ENCODE measurements around the gene UBB. TPM values are rescaled to one million over a fixed set of nuclear protein-coding genes. Genes with fewer than 3 reads are reported as not detected.
A peak's percentile ranks its signal among the peaks of the same experiment; 100 is the strongest.

Gene UBB
- polyA plus RNA-seq, 3 donors, result 1,176 to 1,365 (median 1,282) TPM

DNA sequence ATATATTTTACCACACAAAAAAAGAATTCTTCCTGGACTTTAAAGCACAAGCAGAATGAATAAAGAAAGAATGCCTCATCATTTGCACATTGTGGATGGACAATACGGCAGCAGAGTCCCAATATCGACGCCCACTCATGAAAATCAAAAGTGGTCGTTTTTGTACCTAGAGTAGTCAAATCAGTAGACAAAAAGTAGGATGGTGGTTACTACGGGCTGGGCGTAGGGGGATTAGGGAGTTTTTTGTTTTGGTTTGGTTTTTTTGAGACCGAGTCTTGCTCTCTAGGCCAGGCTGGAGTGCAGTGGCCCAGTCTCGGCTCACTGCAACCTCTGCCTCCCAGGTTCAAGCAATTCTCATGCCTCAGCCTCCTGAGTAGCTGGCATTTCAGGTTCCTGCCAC is 19.0 kb upstream of the UBB start:
- H3K79me2 ChIP-seq (ENCODE audit: insufficient read depth, low read length), result no peaks in the 10 kb centered on the region
- H3K36me3 Mint-ChIP-seq, result no peaks in the 10 kb centered on the region
- no peaks in the 10 kb centered on the region for H3K4me1 ChIP-seq (ENCODE audit: control insufficient read depth in 1 of 2, insufficient read depth in 2 of 2, low read length in 2 of 2)
- no peak overlapping the region for H3K4me3 ChIP-seq (replicated peaks in 1 of 3; ENCODE audit: low read depth in 2 of 3, low read length in 3 of 3)
- no peaks in the 10 kb centered on the region for H4K20me1 ChIP-seq (ENCODE audit: insufficient read depth, low read length)
- H3K9me3 ChIP-seq (replicated peaks in 1 of 2; ENCODE audit: control insufficient read depth in 1 of 2, insufficient read depth in 1 of 2, low read length in 2 of 2), result no peaks in the 10 kb centered on the region
- no peak overlapping the region for H2AFZ ChIP-seq (ENCODE audit: insufficient read depth, low read depth, low read length, poor library complexity, severe bottlenecking)
- no peak overlapping the region for H3K9ac ChIP-seq (ENCODE audit: insufficient read depth, low read length, poor library complexity, severe bottlenecking)
- no peak for DNase-seq
- H3K27me3 Mint-ChIP-seq (ENCODE audit: low read depth in 3 of 3), result peaks cover 10 to 14% (median 10%) of the 10 kb centered on the region in 3 donors
- no peak overlapping the region for H3K4me3 Mint-ChIP-seq
- no peak overlapping the region for H3K27ac Mint-ChIP-seq
- no peak overlapping the region for H3K4me2 ChIP-seq (replicated peaks; ENCODE audit: extremely low read depth, low read length, poor library complexity, severe bottlenecking)
- no peaks in the 10 kb centered on the region for H3K27me3 ChIP-seq (ENCODE audit: control insufficient read depth in 2 of 2, insufficient read depth in 2 of 2, low read length in 2 of 2)
- H3K27ac ChIP-seq (ENCODE audit: low read depth in 1 of 2, low read length in 2 of 2), result no peak overlapping the region
- 94% methylated on average over 8 of the region's 8 CpGs for WGBS (ENCODE audit: insufficient coverage)
- no peaks in the 10 kb centered on the region for H3K36me3 ChIP-seq (replicated peaks in 1 of 2; ENCODE audit: control insufficient read depth in 1 of 2, insufficient read depth in 2 of 2, low read length in 2 of 2)
- TF ChIP-seq, protein P1, sequence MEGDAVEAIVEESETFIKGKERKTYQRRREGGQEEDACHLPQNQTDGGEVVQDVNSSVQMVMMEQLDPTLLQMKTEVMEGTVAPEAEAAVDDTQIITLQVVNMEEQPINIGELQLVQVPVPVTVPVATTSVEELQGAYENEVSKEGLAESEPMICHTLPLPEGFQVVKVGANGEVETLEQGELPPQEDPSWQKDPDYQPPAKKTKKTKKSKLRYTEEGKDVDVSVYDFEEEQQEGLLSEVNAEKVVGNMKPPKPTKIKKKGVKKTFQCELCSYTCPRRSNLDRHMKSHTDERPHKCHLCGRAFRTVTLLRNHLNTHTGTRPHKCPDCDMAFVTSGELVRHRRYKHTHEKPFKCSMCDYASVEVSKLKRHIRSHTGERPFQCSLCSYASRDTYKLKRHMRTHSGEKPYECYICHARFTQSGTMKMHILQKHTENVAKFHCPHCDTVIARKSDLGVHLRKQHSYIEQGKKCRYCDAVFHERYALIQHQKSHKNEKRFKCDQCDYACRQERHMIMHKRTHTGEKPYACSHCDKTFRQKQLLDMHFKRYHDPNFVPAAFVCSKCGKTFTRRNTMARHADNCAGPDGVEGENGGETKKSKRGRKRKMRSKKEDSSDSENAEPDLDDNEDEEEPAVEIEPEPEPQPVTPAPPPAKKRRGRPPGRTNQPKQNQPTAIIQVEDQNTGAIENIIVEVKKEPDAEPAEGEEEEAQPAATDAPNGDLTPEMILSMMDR (IDR thresholded peaks at IDR 0.05), result no peak
- intact Hi-C loops (cut with micrococcal nuclease), result no loop called here
- H3K4me1 Mint-ChIP-seq, result no peaks in the 10 kb centered on the region
- peaks cover 0 to 2% (median 0%) of the 10 kb centered on the region in 7 donors for H3K9me3 Mint-ChIP-seq

DNA sequence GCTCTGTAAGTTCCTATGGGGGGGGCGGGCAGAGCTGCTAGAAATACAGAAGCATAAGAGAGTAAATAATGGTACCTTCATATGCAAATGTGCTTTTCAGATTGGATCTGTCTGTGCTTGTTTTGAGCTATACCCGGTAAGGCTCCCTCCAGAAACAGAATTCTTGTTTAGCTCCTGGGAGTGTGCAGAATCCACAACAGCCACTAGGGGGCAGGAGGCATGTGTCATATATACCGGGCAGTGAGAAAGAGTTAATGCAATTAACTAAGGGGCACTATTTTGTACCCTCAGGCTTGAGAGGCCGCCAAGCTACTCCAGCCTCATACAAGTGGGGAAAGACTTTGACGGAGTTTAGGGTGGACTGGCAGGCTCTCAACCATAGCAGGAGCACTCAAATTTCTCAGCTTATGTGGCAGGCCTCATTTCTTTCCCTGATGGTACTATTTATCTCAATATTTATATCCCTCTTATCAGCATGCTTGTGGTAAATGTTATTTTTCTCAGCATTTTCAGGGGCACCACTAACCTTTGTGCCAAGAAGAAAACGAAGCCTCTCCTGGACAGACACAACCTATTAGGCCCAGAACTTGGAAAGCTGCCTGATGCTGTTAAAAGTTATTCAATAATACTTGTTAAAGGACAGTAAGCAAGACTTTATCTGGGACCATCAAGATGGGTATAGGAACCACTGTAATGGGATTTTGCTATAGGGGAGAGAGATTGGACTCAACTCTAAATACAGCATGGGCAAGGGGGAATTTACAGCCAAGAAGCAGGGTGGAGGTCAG is 16.9 kb upstream of the UBB start:
- DNase-seq, result peak; percentile 44 to 67 (median 66)
- Histone ChIP-seq H3K27me3 (ENCODE audit: control insufficient read depth in 2 of 2, insufficient read depth in 2 of 2, low read length in 2 of 2) (no peaks in the 10 kb centered on the region), H3K9ac (ENCODE audit: insufficient read depth, low read length, poor library complexity, severe bottlenecking) (no peak overlapping the region), H3K79me2 (ENCODE audit: insufficient read depth, low read length) (no peaks in the 10 kb centered on the region), H3K4me1 (ENCODE audit: control insufficient read depth in 1 of 2, insufficient read depth in 2 of 2, low read length in 2 of 2) (no peaks in the 10 kb centered on the region), H4K20me1 (ENCODE audit: insufficient read depth, low read length) (no peaks in the 10 kb centered on the region), H2AFZ (ENCODE audit: insufficient read depth, low read depth, low read length, poor library complexity, severe bottlenecking) (no peak overlapping the region), H3K4me3 (replicated peaks in 1 of 3; ENCODE audit: low read depth in 2 of 3, low read length in 3 of 3) (no peak overlapping the region), H3K36me3 (replicated peaks in 1 of 2; ENCODE audit: control insufficient read depth in 1 of 2, insufficient read depth in 2 of 2, low read length in 2 of 2) (no peaks in the 10 kb centered on the region), H3K9me3 (replicated peaks in 1 of 2; ENCODE audit: control insufficient read depth in 1 of 2, insufficient read depth in 1 of 2, low read length in 2 of 2) (no peaks in the 10 kb centered on the region), H3K4me2 (replicated peaks; ENCODE audit: extremely low read depth, low read length, poor library complexity, severe bottlenecking) (no peak overlapping the region), H3K27ac (ENCODE audit: low read depth in 1 of 2, low read length in 2 of 2) (no peak overlapping the region)
- intact Hi-C loops (cut with micrococcal nuclease), result no loop called here
- Mint-ChIP-seq H3K27ac (no peak overlapping the region), H3K36me3 (no peaks in the 10 kb centered on the region), H3K9me3 (no peaks in the 10 kb centered on the region), H3K4me1 (no peaks in the 10 kb centered on the region), H3K27me3 (ENCODE audit: low read depth in 3 of 3) (peaks cover 5 to 6% (median 6%) of the 10 kb centered on the region in 3 donors), H3K4me3 (no peak overlapping the region)
- TF ChIP-seq, protein P1 (IDR thresholded peaks at IDR 0.05), result peak; percentile 96
- WGBS (ENCODE audit: insufficient coverage), result no CpG with 5 or more reads among the region's 6 CpGs
